Measurements from ENCODE around the gene SHC3.

SHC3 gene

GRCh38 chr9:89109666-89110065, 69.0 kb downstream of the SHC3 start:
- H3K27ac ChIP-seq = no peak overlapping the region
- no peak for TF ChIP-seq CTCF (IDR thresholded peaks at IDR 0.05)
- no peak overlapping the region for H3K4me3 ChIP-seq
- no peak for DNase-seq (ENCODE audit: low spot score)

GRCh38 chr9:89107406-89107805, 71.2 kb downstream of the SHC3 start:
- no peak for DNase-seq (ENCODE audit: low spot score)
- no peak for TF ChIP-seq CTCF (IDR thresholded peaks at IDR 0.05)
- H3K27ac ChIP-seq = no peak overlapping the region
- H3K4me3 ChIP-seq = no peak overlapping the region

- DNase-seq (ENCODE audit: low spot score) = no peak
- Histone ChIP-seq H3K4me3 (no peak overlapping the region), H3K27ac (no peak overlapping the region)
- TF ChIP-seq CTCF (IDR thresholded peaks at IDR 0.05) = no peak
These were observed 72.3 kb downstream of the SHC3 start for GRCh38 chr9:89106224-89106851.

- no peak overlapping the region for H3K27ac ChIP-seq
- no peak for DNase-seq (ENCODE audit: low spot score)
- no peak for TF ChIP-seq CTCF (IDR thresholded peaks at IDR 0.05)
- H3K4me3 ChIP-seq = no peak overlapping the region
These were observed 73.8 kb downstream of the SHC3 start for GRCh38 chr9:89104821-89105220.

- Histone ChIP-seq H3K4me3 (no peak overlapping the region), H3K27ac (no peak overlapping the region)
- no peak for TF ChIP-seq CTCF (IDR thresholded peaks at IDR 0.05)
- DNase-seq (ENCODE audit: low spot score) = no peak
These were observed 81.4 kb downstream of the SHC3 start for GRCh38 chr9:89097219-89097618.

- H3K4me3 ChIP-seq = no peak overlapping the region
- no peak for DNase-seq (ENCODE audit: low spot score)
- no peak for TF ChIP-seq CTCF (IDR thresholded peaks at IDR 0.05)
- H3K27ac ChIP-seq = no peak overlapping the region
These were observed 81.8 kb downstream of the SHC3 start for GRCh38 chr9:89096807-89097206.

GRCh38 chr9:89095761-89096528, 82.7 kb downstream of the SHC3 start:
- TF ChIP-seq CTCF (IDR thresholded peaks at IDR 0.05) = no peak
- H3K4me3 ChIP-seq = no peak overlapping the region
- no peak overlapping the region for H3K27ac ChIP-seq
- DNase-seq (ENCODE audit: low spot score) = no peak
